HepG2 (cell line): Measurements from ENCODE around the gene STAT4. TPM values are rescaled to one million over a fixed set of nuclear protein-coding genes. Genes with fewer than 3 reads are reported as not detected.
A peak's percentile ranks its signal among the peaks of the same experiment; 100 is the strongest.

ENCODE experiments used
- AHR ChIP-seq: IDR thresholded peaks from 2 replicates; pipeline ENCODE4 v1.6.1; 2018; ENCODE audit warnings: missing genetic modification reagents, missing compliant biosample characterization
- CCDC6 ChIP-seq: sonication (generic); formaldehyde crosslinking; IDR thresholded peaks from 2 replicates; pipeline ENCODE4 v1.8.1; 2022; ENCODE audit warnings: mild to moderate bottlenecking, missing genetic modification reagents, moderate library complexity
- E2F2 ChIP-seq: sonication (generic); formaldehyde crosslinking; IDR thresholded peaks from 2 replicates; pipeline ENCODE4 v1.4.0; 2020; ENCODE audit warnings: missing genetic modification reagents, borderline replicate concordance
- ETV5 ChIP-seq: IDR thresholded peaks from 2 replicates; pipeline ENCODE4 v1.6.1; 2018; ENCODE audit warnings: missing biosample characterization, missing genetic modification reagents, inconsistent platforms, borderline replicate concordance
- FOXK1 ChIP-seq: sonication (generic); formaldehyde crosslinking; IDR thresholded peaks from 2 replicates; pipeline ENCODE4 v1.4.0; 2020; ENCODE audit warnings: low read depth, missing genetic modification reagents, borderline replicate concordance
- FOXP4 ChIP-seq: sonication (generic); formaldehyde crosslinking; IDR thresholded peaks from 2 replicates; pipeline ENCODE4 v1.4.0; 2020; ENCODE audit warnings: missing genetic modification reagents
- GATAD1 ChIP-seq: IDR thresholded peaks from 2 replicates; pipeline ENCODE4 v1.6.1; 2016; ENCODE audit warnings: missing genetic modification reagents, missing compliant biosample characterization
- HNRNPL ChIP-seq: fragments of 200-400 bp; formaldehyde crosslinking; IDR thresholded peaks from 2 replicates; pipeline ENCODE4 v1.6.1; 2017; ENCODE audit warnings: mild to moderate bottlenecking, low read depth, low read length
- JUNB ChIP-seq: sonication (generic); formaldehyde crosslinking; IDR thresholded peaks from 2 replicates; pipeline ENCODE4 v1.8.0; 2022; ENCODE audit warnings: missing genetic modification reagents, mild to moderate bottlenecking, borderline replicate concordance
- KMT2B ChIP-seq: IDR thresholded peaks from 2 replicates; pipeline ENCODE4 v1.6.1; 2016; ENCODE audit warnings: missing genetic modification reagents, missing compliant biosample characterization
- MIXL1 ChIP-seq: IDR thresholded peaks from 2 replicates; pipeline ENCODE4 v1.6.1; 2016
- MNT ChIP-seq: fragments of 450-650 bp; IDR thresholded peaks from 2 replicates; pipeline ENCODE4 v1.6.1; 2016
- MXI1 ChIP-seq: IDR thresholded peaks from 3 replicates; pipeline ENCODE4 v1.6.1; 2012; ENCODE audit warnings: low read depth, low read length, inconsistent platforms, borderline replicate concordance
- ZFAT ChIP-seq: sonication (generic); formaldehyde crosslinking; conservative IDR thresholded peaks from 2 replicates; pipeline ENCODE4 v1.8.1; 2023; ENCODE audit warnings: missing genetic modification reagents, inconsistent platforms
- ZFP36L1 ChIP-seq: sonication (generic); formaldehyde crosslinking; IDR thresholded peaks from 2 replicates; pipeline ENCODE4 v1.8.0; 2022; ENCODE audit warnings: mild to moderate bottlenecking, missing genetic modification reagents, moderate library complexity
- ZMYM3 ChIP-seq: sonication (generic); formaldehyde crosslinking; IDR thresholded peaks from 2 replicates; pipeline ENCODE4 v1.5.1; 2020; ENCODE audit warnings: mild to moderate bottlenecking, missing genetic modification reagents
- ZNF441 ChIP-seq: sonication (generic); formaldehyde crosslinking; IDR thresholded peaks from 2 replicates; pipeline ENCODE4 v1.7.0; 2021; ENCODE audit warnings: missing genetic modification reagents, borderline replicate concordance
- ZNF451 ChIP-seq: sonication (generic); formaldehyde crosslinking; IDR thresholded peaks from 2 replicates; pipeline ENCODE4 v1.5.0; 2020; ENCODE audit warnings: mild to moderate bottlenecking, missing genetic modification reagents
- ZNF724P ChIP-seq: sonication (generic); formaldehyde crosslinking; IDR thresholded peaks from 2 replicates; pipeline ENCODE4 v1.8.0; 2022; ENCODE audit warnings: missing genetic modification reagents, borderline replicate concordance
- ZNF841 ChIP-seq: sonication (generic); formaldehyde crosslinking; IDR thresholded peaks from 2 replicates; pipeline ENCODE4 v1.8.1; 2023; ENCODE audit warnings: missing genetic modification reagents, borderline replicate concordance
- polyA plus RNA-seq, 8 experiments: library from polyadenylated mRNA; depleted of rRNA in 3 of 8; stranded (reverse) in 7 of 8; unstranded in 1 of 8; fragments of >200 nt; fragmentation: Illumina TruSeq in 4 of 8; extraction: Trizol in 4 of 8; gene quantifications; 2 replicates each; pipeline versions ENCODE4 v1.2.1 to v1.2.3, GENCODE V29; 2011 to 2016; ENCODE audit warnings: low read depth in 4 of 8, missing spikeins in 1 of 8, mixed read lengths in 1 of 8; ENCODE audit not compliant: insufficient read depth in 1 of 8
- total RNA-seq, 5 experiments: library from RNA; depleted of rRNA; stranded (reverse); fragments of >200 nt; fragmentation: Illumina TruSeq; extraction: Trizol; gene quantifications; 2 replicates each; pipeline ENCODE4 v1.2.3, GENCODE V29; 2016; ENCODE audit warnings: low read depth in 1 of 5
- TF ChIP-seq, protein P1 (sequence below): fragments of 450-650 bp; IDR thresholded peaks from 2 replicates; pipeline ENCODE4 v1.6.1; 2017; ENCODE audit warnings: mild to moderate bottlenecking
- TF ChIP-seq, protein P2 (sequence below): sonication (generic); formaldehyde crosslinking; IDR thresholded peaks from 2 replicates; pipeline ENCODE4 v1.8.1; 2023; ENCODE audit warnings: missing genetic modification reagents, inconsistent platforms, borderline replicate concordance

Gene STAT4
- total and polyA plus RNA-seq, 2 of the 13 experiments (the other 11 are each of a cell fraction or from before 2014, with no cell fraction given), result 0.37 TPM; not detected in 1

DNA sequence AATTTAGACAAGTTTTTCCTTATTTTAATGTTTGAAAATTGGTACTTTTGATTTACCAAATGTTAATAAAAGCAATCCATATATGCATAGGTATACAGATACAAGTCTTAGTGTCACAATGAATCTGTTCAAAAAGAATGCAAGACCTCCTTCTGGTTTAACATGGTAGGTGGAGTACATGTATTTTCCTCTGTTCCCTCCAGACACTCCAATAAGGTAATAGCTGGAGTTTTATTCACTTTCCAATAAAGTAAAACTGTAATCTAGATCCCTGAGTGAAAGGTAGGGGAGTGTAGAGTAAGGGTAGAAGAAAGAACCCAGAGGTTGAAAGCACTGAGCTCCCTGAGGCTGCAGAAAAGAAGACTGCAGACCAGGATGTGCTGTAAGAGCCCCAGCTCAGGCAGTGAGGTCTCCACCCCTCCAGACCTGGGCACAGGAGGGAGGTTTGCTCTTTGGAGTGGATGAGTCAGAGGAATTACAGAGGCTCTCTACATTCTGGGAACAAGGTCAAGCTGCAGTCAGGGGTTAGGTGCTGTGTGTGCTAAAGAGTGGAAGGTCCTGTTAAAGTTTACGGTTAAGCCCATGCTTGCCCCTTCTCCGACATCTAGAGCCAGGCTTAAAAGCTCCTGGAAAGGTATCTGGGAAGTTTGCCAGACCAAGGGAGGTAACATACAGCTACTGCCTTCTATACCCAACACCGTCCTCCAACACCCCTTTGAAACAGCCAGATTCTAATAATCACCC, 109.2 kb downstream of the STAT4 start (continued):
- no peak for TF ChIP-seq FOXP4 (CRISPR knock-in tag)
- no peak for TF ChIP-seq AHR
- TF ChIP-seq ZNF841 (CRISPR knock-in tag), result no peak
- 0 out of 2 replicates have a peak, but pooled peaks have one; percentile 54 for TF ChIP-seq MIXL1
- TF ChIP-seq, protein P1, sequence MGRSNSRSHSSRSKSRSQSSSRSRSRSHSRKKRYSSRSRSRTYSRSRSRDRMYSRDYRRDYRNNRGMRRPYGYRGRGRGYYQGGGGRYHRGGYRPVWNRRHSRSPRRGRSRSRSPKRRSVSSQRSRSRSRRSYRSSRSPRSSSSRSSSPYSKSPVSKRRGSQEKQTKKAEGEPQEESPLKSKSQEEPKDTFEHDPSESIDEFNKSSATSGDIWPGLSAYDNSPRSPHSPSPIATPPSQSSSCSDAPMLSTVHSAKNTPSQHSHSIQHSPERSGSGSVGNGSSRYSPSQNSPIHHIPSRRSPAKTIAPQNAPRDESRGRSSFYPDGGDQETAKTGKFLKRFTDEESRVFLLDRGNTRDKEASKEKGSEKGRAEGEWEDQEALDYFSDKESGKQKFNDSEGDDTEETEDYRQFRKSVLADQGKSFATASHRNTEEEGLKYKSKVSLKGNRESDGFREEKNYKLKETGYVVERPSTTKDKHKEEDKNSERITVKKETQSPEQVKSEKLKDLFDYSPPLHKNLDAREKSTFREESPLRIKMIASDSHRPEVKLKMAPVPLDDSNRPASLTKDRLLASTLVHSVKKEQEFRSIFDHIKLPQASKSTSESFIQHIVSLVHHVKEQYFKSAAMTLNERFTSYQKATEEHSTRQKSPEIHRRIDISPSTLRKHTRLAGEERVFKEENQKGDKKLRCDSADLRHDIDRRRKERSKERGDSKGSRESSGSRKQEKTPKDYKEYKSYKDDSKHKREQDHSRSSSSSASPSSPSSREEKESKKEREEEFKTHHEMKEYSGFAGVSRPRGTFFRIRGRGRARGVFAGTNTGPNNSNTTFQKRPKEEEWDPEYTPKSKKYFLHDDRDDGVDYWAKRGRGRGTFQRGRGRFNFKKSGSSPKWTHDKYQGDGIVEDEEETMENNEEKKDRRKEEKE, result no peak
- TF ChIP-seq HNRNPL, result no peak
- TF ChIP-seq ZNF441 (CRISPR knock-in tag), result 0 out of 2 replicates have a peak, but pooled peaks have one; percentile 58
- no peak for TF ChIP-seq KMT2B (CRISPR knock-in tag)
- TF ChIP-seq MNT, result no peak
- TF ChIP-seq ZNF724P (CRISPR knock-in tag), result peak; percentile 51; the same call in 1 of the 2 replicates
- peak; percentile 44; the same call in 1 of the 3 replicates for TF ChIP-seq MXI1
- no peak for TF ChIP-seq GATAD1 (CRISPR knock-in tag)
- TF ChIP-seq ETV5 (CRISPR knock-in tag), result peak; percentile 29; the same call in 1 of the 2 replicates
- TF ChIP-seq JUNB (CRISPR knock-in tag), result no peak
- TF ChIP-seq ZFAT (CRISPR knock-in tag), result no peak
- TF ChIP-seq, protein P2, sequence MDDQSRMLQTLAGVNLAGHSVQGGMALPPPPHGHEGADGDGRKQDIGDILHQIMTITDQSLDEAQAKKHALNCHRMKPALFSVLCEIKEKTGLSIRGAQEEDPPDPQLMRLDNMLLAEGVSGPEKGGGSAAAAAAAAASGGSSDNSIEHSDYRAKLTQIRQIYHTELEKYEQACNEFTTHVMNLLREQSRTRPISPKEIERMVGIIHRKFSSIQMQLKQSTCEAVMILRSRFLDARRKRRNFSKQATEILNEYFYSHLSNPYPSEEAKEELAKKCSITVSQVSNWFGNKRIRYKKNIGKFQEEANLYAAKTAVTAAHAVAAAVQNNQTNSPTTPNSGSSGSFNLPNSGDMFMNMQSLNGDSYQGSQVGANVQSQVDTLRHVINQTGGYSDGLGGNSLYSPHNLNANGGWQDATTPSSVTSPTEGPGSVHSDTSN (CRISPR knock-in tag), result no peak
- no peak for TF ChIP-seq ZFP36L1 (CRISPR knock-in tag)
- no peak for TF ChIP-seq ZNF451 (CRISPR knock-in tag)
- no peak for TF ChIP-seq ZMYM3 (CRISPR knock-in tag)
- TF ChIP-seq FOXK1 (CRISPR knock-in tag), result no peak
- TF ChIP-seq E2F2 (CRISPR knock-in tag), result no peak
- no peak for TF ChIP-seq CCDC6 (CRISPR knock-in tag)
